PC-9 (cell line): ENCODE data around the gene MATN1. TPM values are rescaled to one million over a fixed set of nuclear protein-coding genes. Genes with fewer than 3 reads are reported as not detected.
A peak's percentile ranks its signal among the peaks of the same experiment; 100 is the strongest.

ENCODE experiments used
- BruUV-seq: library from RNA; stranded (reverse); fragments of 400-500 nt; replicated peaks from 2 replicates; lab custom pipeline; 2021; lab: Mats Ljungman, UMichigan
- CTCF ChIA-PET: fragments of 300-600 bp; sonication (Branson Sonifier 250); formaldehyde crosslinking; loops from one replicate; lab custom pipeline; 2022; ENCODE audit warnings: antibody characterized with exemption; lab: Charles Lee
- POLR2A ChIA-PET: fragments of 300-600 bp; sonication (Branson Sonifier 250); formaldehyde crosslinking; loops from one replicate; lab custom pipeline; 2022; ENCODE audit warnings: antibody characterized with exemption; ENCODE audit not compliant: unreplicated experiment; lab: Charles Lee
- DNase-seq, 2 experiments: peaks; one replicate each; pipeline versions ENCODE4 v3.0.0 to v3.0.0-alpha.2; 2015 to 2022; ENCODE audit warnings: mixed read lengths in 1 of 2
- H2AFZ ChIP-seq: fragments of 200-600 bp; sonication (generic); 2 replicates; pipeline ENCODE4 v1.8.1; 2017; ENCODE audit warnings: antibody characterized with exemption
- H3F3A ChIP-seq: fragments of 200-600 bp; sonication (generic); 2 replicates; pipeline ENCODE4 v1.8.1; 2017; ENCODE audit warnings: antibody characterized with exemption, mild to moderate bottlenecking, low read depth; ENCODE audit not compliant: insufficient read depth
- H3K27ac ChIP-seq: fragments of 200-600 bp; sonication (generic); 2 replicates; pipeline ENCODE4 v1.6.1; 2016; ENCODE audit warnings: mixed run types
- H3K27me3 ChIP-seq: fragments of 200-600 bp; sonication (generic); 2 replicates; pipeline ENCODE4 v1.6.1; 2016; ENCODE audit warnings: low read depth, mixed run types; ENCODE audit not compliant: insufficient read depth
- H3K36me3 ChIP-seq: fragments of 200-600 bp; sonication (generic); 2 replicates; pipeline ENCODE4 v1.6.1; 2016; ENCODE audit warnings: low read depth, mixed run types
- H3K4me1 ChIP-seq: fragments of 200-600 bp; sonication (generic); replicated peaks from 2 replicates; pipeline ENCODE4 v1.6.1; 2016; ENCODE audit warnings: mixed run types; ENCODE audit not compliant: insufficient read depth
- H3K4me2 ChIP-seq: fragments of 200-600 bp; sonication (generic); 2 replicates; pipeline ENCODE4 v1.6.1; 2017; ENCODE audit warnings: mixed run types
- H3K4me3 ChIP-seq: fragments of 200-600 bp; sonication (generic); 2 replicates; pipeline ENCODE4 v1.6.1; 2016; ENCODE audit warnings: mixed run types
- H3K79me2 ChIP-seq: fragments of 200-600 bp; sonication (generic); 2 replicates; pipeline ENCODE4 v1.6.1; 2017; ENCODE audit warnings: low read depth, mixed run types
- H3K9me2 ChIP-seq: fragments of 200-600 bp; sonication (generic); 2 replicates; pipeline ENCODE4 v1.8.1; 2017; ENCODE audit warnings: mild to moderate bottlenecking; ENCODE audit not compliant: insufficient read depth
- H3K9me3 ChIP-seq: fragments of 200-600 bp; sonication (generic); 2 replicates; pipeline ENCODE4 v1.8.1; 2016; ENCODE audit warnings: low read depth; ENCODE audit not compliant: insufficient read depth
- H4K20me1 ChIP-seq: fragments of 200-600 bp; sonication (generic); 2 replicates; pipeline ENCODE4 v1.8.1; 2017; ENCODE audit not compliant: insufficient read depth
- CTCF ChIP-seq: fragments of 200-600 bp; sonication (generic); conservative IDR thresholded peaks from 2 replicates; pipeline ENCODE4 v1.6.1; 2017; ENCODE audit warnings: mixed run types, antibody characterized with exemption, mild to moderate bottlenecking, moderate library complexity
- EZH2 ChIP-seq: fragments of 200-600 bp; sonication (generic); IDR thresholded peaks from 2 replicates; pipeline ENCODE4 v1.8.0; 2017; ENCODE audit warnings: antibody characterized with exemption, low read depth
- intact Hi-C: fragments of 100-400 bp; cut with micrococcal nuclease; formaldehyde crosslinking; loops from one replicate; pipeline ENCODE4 v1.10.0; 2022; ENCODE audit not compliant: unreplicated experiment
- total RNA-seq: library from RNA; stranded (reverse); gene quantifications from 2 replicates; pipeline ENCODE4 v1.2.3, GENCODE V29; 2021

Gene MATN1
- total RNA-seq, 1 experiment from 2014 or later, result 0.37 TPM

- intact Hi-C loops, result no loop called here
- Histone ChIP-seq H3K79me2 (no peaks in the 10 kb centered on the region), H3K4me1 (no peaks in the 10 kb centered on the region), H3K4me2 (no peak overlapping the region), H3K9me3 (no peaks in the 10 kb centered on the region), H3K9me2 (no peaks in the 10 kb centered on the region), H3K4me3 (no peak overlapping the region), H3F3A (no peaks in the 10 kb centered on the region), H3K27ac (no peak overlapping the region), H3K27me3 (no peaks in the 10 kb centered on the region), H3K36me3 (no peaks in the 10 kb centered on the region), H2AFZ (no peak overlapping the region), H4K20me1 (no peaks in the 10 kb centered on the region)
- no peak for DNase-seq
- BruUV-seq, result no TSS peak
- no peak for TF ChIP-seq EZH2
- TF ChIP-seq CTCF, result no peak
- ChIA-PET POLR2A (no interaction called here), CTCF (no interaction called here)
These were observed 10.7 kb upstream of the MATN1 start for GRCh38 chr1:30734106-30734505.

- Histone ChIP-seq H3K9me2 (no peaks in the 10 kb centered on the region), H3K4me3 (no peak overlapping the region), H3K27ac (no peak overlapping the region), H3K4me2 (no peak overlapping the region), H3K4me1 (no peaks in the 10 kb centered on the region), H4K20me1 (no peaks in the 10 kb centered on the region), H3F3A (no peaks in the 10 kb centered on the region), H3K79me2 (no peaks in the 10 kb centered on the region), H2AFZ (no peak overlapping the region), H3K9me3 (no peaks in the 10 kb centered on the region), H3K36me3 (no peaks in the 10 kb centered on the region), H3K27me3 (no peaks in the 10 kb centered on the region)
- intact Hi-C loops, result no loop called here
- ChIA-PET CTCF (no interaction called here), POLR2A (no interaction called here)
- no peak for TF ChIP-seq CTCF
- no peak for TF ChIP-seq EZH2
- no peak for DNase-seq
- no TSS peak for BruUV-seq
These were observed 10.1 kb upstream of the MATN1 start for GRCh38 chr1:30733493-30733892.

DNA sequence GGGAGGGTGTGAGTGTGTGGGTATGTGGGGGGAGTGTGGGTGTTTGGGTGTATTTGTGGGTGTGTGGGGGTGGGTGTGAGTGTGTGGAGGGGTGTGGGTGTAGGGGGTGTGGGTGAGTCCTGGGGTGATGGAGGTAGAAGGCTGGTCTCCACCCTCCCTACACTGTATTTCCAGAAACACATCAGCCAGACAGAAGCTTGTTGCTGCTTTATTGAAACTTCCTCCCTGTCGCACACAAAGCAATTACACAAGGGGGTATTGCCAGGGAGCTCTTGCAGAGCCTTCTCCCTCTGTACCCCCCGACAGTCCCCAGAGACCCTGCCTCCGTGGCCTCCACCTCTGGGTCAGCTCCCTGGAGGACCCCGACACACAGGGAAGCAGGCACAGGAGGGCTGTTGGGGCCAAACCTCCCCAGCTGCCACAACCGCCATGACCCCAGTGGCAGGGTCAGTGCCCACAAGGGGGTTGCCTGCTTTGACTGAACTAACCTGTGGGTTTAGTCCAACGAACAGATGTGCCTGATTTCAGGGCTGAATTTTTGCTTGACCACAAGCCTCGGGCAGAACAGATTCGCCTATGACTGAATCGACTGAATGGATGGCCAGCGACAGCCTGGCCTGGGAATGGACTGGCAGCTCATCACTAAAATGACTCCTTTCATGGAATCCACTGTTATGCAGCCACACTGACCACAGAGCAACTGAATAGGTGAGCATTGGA, 9.1 kb upstream of the MATN1 start:
- DNase-seq, result peak in 1 of 2 experiments; percentile 34
- Histone ChIP-seq H3F3A (peaks cover 7% of the 10 kb centered on the region; the same call in 1 of the 2 replicates), H3K4me1 (0 out of 2 replicates have a peak, but pooled peaks cover 6% of the 10 kb centered on the region), H3K36me3 (no peaks in the 10 kb centered on the region), H4K20me1 (no peaks in the 10 kb centered on the region), H3K9me2 (no peaks in the 10 kb centered on the region), H3K4me2 (no peak overlapping the region), H2AFZ (no peak overlapping the region), H3K9me3 (no peaks in the 10 kb centered on the region), H3K27ac (no peak overlapping the region), H3K27me3 (no peaks in the 10 kb centered on the region), H3K4me3 (no peak overlapping the region), H3K79me2 (no peaks in the 10 kb centered on the region)
- TF ChIP-seq EZH2, result no peak
- TF ChIP-seq CTCF, result no peak
- ChIA-PET POLR2A (interaction anchor here (0.7 kb wide), 1 partner anchor 641 kb away, joined by 6 read pairs; the partner anchor contains the start of gene FABP3), CTCF (interaction anchor here (0.6 to 0.7 kb wide), 2 partner anchors 47 to 178 kb away, joined by 3 to 5 read pairs; no protein-coding TSS in a partner anchor)
- intact Hi-C loops, result no loop called here
- no TSS peak for BruUV-seq
